WERI-Rb-1 (cell line): Measurements from ENCODE around the gene TDRD3.

ENCODE experiments used
- DNase-seq: peaks from one replicate; pipeline ENCODE4 v3.0.0-alpha.2; 2020
- H3K27ac ChIP-seq: fragments of 250-450 bp; sonication (Bioruptor Pico); 2 replicates; pipeline ENCODE4 v1.5.1; 2020; ENCODE audit warnings: mild to moderate bottlenecking, moderate library complexity
- H3K27me3 ChIP-seq: fragments of 250-450 bp; sonication (Bioruptor Pico); 2 replicates; pipeline ENCODE4 v1.5.1; 2021; ENCODE audit warnings: mild to moderate bottlenecking, low read depth, moderate library complexity; ENCODE audit not compliant: insufficient read depth, severe bottlenecking
- H3K36me3 ChIP-seq: fragments of 250-450 bp; sonication (Bioruptor Pico); 2 replicates; pipeline ENCODE4 v1.5.1; 2020; ENCODE audit warnings: mild to moderate bottlenecking, moderate library complexity
- H3K4me3 ChIP-seq: 2 replicates; pipeline ENCODE4 v1.5.1; 2011; ENCODE audit warnings: low read depth, mild to moderate bottlenecking, control low read depth, low read length
- H3K9me3 ChIP-seq: fragments of 250-450 bp; sonication (Bioruptor Pico); 2 replicates; pipeline ENCODE4 v1.5.1; 2021; ENCODE audit warnings: mild to moderate bottlenecking, moderate library complexity; ENCODE audit not compliant: severe bottlenecking
- TF ChIP-seq, protein P1 (sequence below): IDR thresholded peaks from 2 replicates; pipeline ENCODE4 v1.5.1; 2011; ENCODE audit warnings: low read depth, mild to moderate bottlenecking, control low read depth, inconsistent platforms, low read length

TDRD3 gene

GRCh38 chr13:60620611-60621395, 223.8 kb downstream of the TDRD3 start:
- TF ChIP-seq, protein P1, sequence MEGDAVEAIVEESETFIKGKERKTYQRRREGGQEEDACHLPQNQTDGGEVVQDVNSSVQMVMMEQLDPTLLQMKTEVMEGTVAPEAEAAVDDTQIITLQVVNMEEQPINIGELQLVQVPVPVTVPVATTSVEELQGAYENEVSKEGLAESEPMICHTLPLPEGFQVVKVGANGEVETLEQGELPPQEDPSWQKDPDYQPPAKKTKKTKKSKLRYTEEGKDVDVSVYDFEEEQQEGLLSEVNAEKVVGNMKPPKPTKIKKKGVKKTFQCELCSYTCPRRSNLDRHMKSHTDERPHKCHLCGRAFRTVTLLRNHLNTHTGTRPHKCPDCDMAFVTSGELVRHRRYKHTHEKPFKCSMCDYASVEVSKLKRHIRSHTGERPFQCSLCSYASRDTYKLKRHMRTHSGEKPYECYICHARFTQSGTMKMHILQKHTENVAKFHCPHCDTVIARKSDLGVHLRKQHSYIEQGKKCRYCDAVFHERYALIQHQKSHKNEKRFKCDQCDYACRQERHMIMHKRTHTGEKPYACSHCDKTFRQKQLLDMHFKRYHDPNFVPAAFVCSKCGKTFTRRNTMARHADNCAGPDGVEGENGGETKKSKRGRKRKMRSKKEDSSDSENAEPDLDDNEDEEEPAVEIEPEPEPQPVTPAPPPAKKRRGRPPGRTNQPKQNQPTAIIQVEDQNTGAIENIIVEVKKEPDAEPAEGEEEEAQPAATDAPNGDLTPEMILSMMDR, result no peak
- no peak overlapping the region for H3K4me3 ChIP-seq
- DNase-seq, result no peak
- no peaks in the 10 kb centered on the region for H3K27me3 ChIP-seq
- no peak overlapping the region for H3K27ac ChIP-seq
- H3K36me3 ChIP-seq, result no peaks in the 10 kb centered on the region
- H3K9me3 ChIP-seq, result no peaks in the 10 kb centered on the region

GRCh38 chr13:60623151-60623550, 226.1 kb downstream of the TDRD3 start:
- Histone ChIP-seq H3K4me3 (no peak overlapping the region), H3K27ac (no peak overlapping the region), H3K9me3 (no peaks in the 10 kb centered on the region), H3K27me3 (no peaks in the 10 kb centered on the region), H3K36me3 (no peaks in the 10 kb centered on the region)
- TF ChIP-seq, protein P1, result no peak
- no peak for DNase-seq
